Measurements from ENCODE around the gene VAT1L. TPM values are rescaled to one million over a fixed set of nuclear protein-coding genes. Genes with fewer than 3 reads are reported as not detected.

Gene VAT1L
- total RNA-seq, 1 experiment from 2014 or later, result 19.1 TPM

GRCh38 chr16:77971306-77972061 is 183.1 kb downstream of the VAT1L start:
- Mint-ChIP-seq H3K27ac (peak overlapping the region; percentile 3; the same call in 1 of the 2 replicates), H3K9me3 (no peaks in the 10 kb centered on the region), H3K4me3 (no peak overlapping the region), H3K36me3 (peaks cover 4% of the 10 kb centered on the region), H3K4me1 (peaks cover 66% of the 10 kb centered on the region), H3K27me3 (ENCODE audit: low read depth) (peaks cover 10% of the 10 kb centered on the region)
- ChIA-PET POLR2A (no interaction called here), CTCF (interaction anchor here (1.0 to 3.8 kb wide), 7 partner anchors 8 to 296 kb away, joined by 3 to 19 read pairs (median 5); partner anchors contain the start of gene VAT1L)
- DNase-seq (ENCODE audit: low spot score) (peak; percentile 93), ATAC-seq (peak; percentile 38)
- TF ChIP-seq E2F1 (CRISPR knock-in tag; IDR thresholded peaks at IDR 0.05) (no peak), PRRX2 (CRISPR knock-in tag; IDR thresholded peaks at IDR 0.05) (no peak), FOXP4 (CRISPR knock-in tag; IDR thresholded peaks at IDR 0.05) (no peak), HMGA2 (CRISPR knock-in tag; IDR thresholded peaks at IDR 0.05) (no peak), SP1 (CRISPR knock-in tag; conservative IDR thresholded peaks at IDR 0.05) (0 out of 2 replicates have a peak, but pooled peaks have one; percentile 32), EMX1 (CRISPR knock-in tag; IDR thresholded peaks at IDR 0.05) (no peak), ARID4B (CRISPR knock-in tag; IDR thresholded peaks at IDR 0.05; ENCODE audit: borderline replicate concordance) (no peak), ATF1 (CRISPR knock-in tag; IDR thresholded peaks at IDR 0.05) (no peak), NR1H2 (CRISPR knock-in tag; IDR thresholded peaks at IDR 0.05) (no peak), CBFB (CRISPR knock-in tag; IDR thresholded peaks at IDR 0.05; ENCODE audit: low read depth) (no peak), NR3C1 (CRISPR knock-in tag; conservative IDR thresholded peaks at IDR 0.05; ENCODE audit: low read depth) (no peak), JAZF1 (CRISPR knock-in tag; IDR thresholded peaks at IDR 0.05) (no peak), ZNF396 (CRISPR knock-in tag; IDR thresholded peaks at IDR 0.05; ENCODE audit: borderline replicate concordance) (no peak), CTCF (IDR thresholded peaks at IDR 0.05) (peak; percentile 77), FOXP1 (CRISPR knock-in tag; IDR thresholded peaks at IDR 0.05; ENCODE audit: borderline replicate concordance) (no peak), USF1 (CRISPR knock-in tag; IDR thresholded peaks at IDR 0.05) (no peak), ETV6 (CRISPR knock-in tag; IDR thresholded peaks at IDR 0.05) (0 out of 2 replicates have a peak, but pooled peaks have one; percentile 63), NFYB (CRISPR knock-in tag; conservative IDR thresholded peaks at IDR 0.05; ENCODE audit: low read depth) (no peak), TCF7 (CRISPR knock-in tag; IDR thresholded peaks at IDR 0.05; ENCODE audit: low read depth) (no peak), IRF1 (CRISPR knock-in tag; IDR thresholded peaks at IDR 0.05) (no peak), STAT6 (CRISPR knock-in tag; conservative IDR thresholded peaks at IDR 0.05; ENCODE audit: low read depth) (no peak), E2F5 (CRISPR knock-in tag; IDR thresholded peaks at IDR 0.05) (no peak), TEAD4 (CRISPR knock-in tag; IDR thresholded peaks at IDR 0.05) (no peak)
